Mesendoderm (in vitro differentiated cells): ENCODE data around the gene NKD1.

ENCODE experiments used
- DNase-seq: peaks from one replicate; pipeline ENCODE4 v3.0.0; 2013
- H2AK5ac ChIP-seq: 2 replicates; pipeline ENCODE4 v1.6.1; 2013; ENCODE audit warnings: low read length, inconsistent platforms
- H2BK120ac ChIP-seq: 2 replicates; pipeline ENCODE4 v1.6.1; 2013; ENCODE audit warnings: low read depth, mild to moderate bottlenecking, low read length, moderate library complexity, mixed read lengths
- H2BK15ac ChIP-seq: replicated peaks from 2 replicates; pipeline ENCODE4 v1.6.1; 2013; ENCODE audit warnings: low read depth, mild to moderate bottlenecking, moderate library complexity
- H2BK5ac ChIP-seq: 2 replicates; pipeline ENCODE4 v1.6.1; 2013; ENCODE audit warnings: low read length, inconsistent platforms
- H3K18ac ChIP-seq: 2 replicates; pipeline ENCODE4 v1.6.1; 2013; ENCODE audit warnings: mild to moderate bottlenecking, low read length, mixed read lengths
- H3K23ac ChIP-seq: one replicate; pipeline ENCODE4 v1.6.1; 2013; ENCODE audit warnings: low read length
- H3K27ac ChIP-seq: 2 replicates; pipeline ENCODE4 v1.5.1; 2013; ENCODE audit warnings: low read depth, mild to moderate bottlenecking, inconsistent platforms, low read length, moderate library complexity
- H3K27me3 ChIP-seq: 2 replicates; pipeline ENCODE4 v1.6.1; 2013; ENCODE audit warnings: low read length, control low read depth, mild to moderate bottlenecking, inconsistent platforms; ENCODE audit not compliant: insufficient read depth, poor library complexity
- H3K36me3 ChIP-seq: 2 replicates; pipeline ENCODE4 v1.6.1; 2013; ENCODE audit warnings: low read length, inconsistent platforms; ENCODE audit not compliant: control insufficient read depth, insufficient read depth
- H3K4ac ChIP-seq: one replicate; pipeline ENCODE4 v1.6.1; 2013; ENCODE audit warnings: low read depth, mild to moderate bottlenecking, low read length, moderate library complexity
- H3K4me1 ChIP-seq: 2 replicates; pipeline ENCODE4 v1.6.1; 2013; ENCODE audit warnings: low read depth, low read length, inconsistent platforms; ENCODE audit not compliant: control insufficient read depth
- H3K4me2 ChIP-seq: 2 replicates; pipeline ENCODE4 v1.6.1; 2013; ENCODE audit warnings: low read length
- H3K4me3 ChIP-seq: 2 replicates; pipeline ENCODE4 v1.5.1; 2013; ENCODE audit warnings: mild to moderate bottlenecking, low read length
- H3K56ac ChIP-seq: one replicate; pipeline ENCODE4 v1.6.1; 2013; ENCODE audit warnings: low read length
- H3K79me1 ChIP-seq: 2 replicates; pipeline ENCODE4 v1.6.1; 2013; ENCODE audit warnings: low read length, inconsistent platforms
- H3K79me2 ChIP-seq: 2 replicates; pipeline ENCODE4 v1.6.1; 2013; ENCODE audit warnings: mild to moderate bottlenecking, low read length; ENCODE audit not compliant: control insufficient read depth, insufficient read depth
- H3K9ac ChIP-seq: 2 replicates; pipeline ENCODE4 v1.6.1; 2013; ENCODE audit warnings: low read length, inconsistent platforms
- H4K5ac ChIP-seq: one replicate; pipeline ENCODE4 v1.6.1; 2013; ENCODE audit warnings: low read length
- H4K8ac ChIP-seq: one replicate; pipeline ENCODE4 v1.6.1; 2013; ENCODE audit warnings: low read depth, mild to moderate bottlenecking, control low read depth, low read length, moderate library complexity
- WGBS: extraction: QIAGEN DNeasy Blood & Tissue Kit; methylation state at CpG from one replicate; pipeline ENCODE4 v1.1.7; 2013; ENCODE audit warnings: low lambda C conversion rate, missing lambda C conversion rate; ENCODE audit not compliant: insufficient coverage; ENCODE audit errors: extremely low coverage; 5-methylcytosine and 5-hydroxymethylcytosine counted together

The NKD1 gene

DNA sequence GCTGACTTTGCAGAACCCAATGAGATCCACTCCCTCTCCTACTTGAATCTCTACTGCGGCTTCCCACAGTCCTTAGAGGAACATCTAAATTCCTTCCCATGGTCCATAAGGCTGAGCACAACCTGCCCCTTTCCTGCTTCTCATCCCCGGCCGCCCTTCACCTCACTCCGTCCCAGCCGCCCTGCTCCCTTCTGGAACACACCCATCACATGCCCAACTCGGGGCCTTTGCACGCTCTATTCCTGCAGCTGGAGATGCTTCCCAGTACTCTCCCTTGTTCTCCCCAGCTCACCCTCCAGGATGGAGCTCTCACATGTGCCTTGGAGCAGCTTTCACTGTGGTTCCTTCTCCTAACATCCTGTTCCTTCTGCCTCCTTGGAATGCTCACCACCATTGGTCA, 23.6 kb downstream of the NKD1 start:
- Histone ChIP-seq H2BK5ac (no peak overlapping the region), H3K9ac (no peak overlapping the region), H3K56ac (no peak overlapping the region), H2BK15ac (no peak overlapping the region), H3K4me3 (no peak overlapping the region), H2AK5ac (no peak overlapping the region), H4K5ac (no peak overlapping the region), H3K4ac (no peak overlapping the region), H3K27me3 (no peaks in the 10 kb centered on the region), H3K36me3 (no peaks in the 10 kb centered on the region), H3K27ac (no peak overlapping the region), H3K18ac (no peak overlapping the region), H3K79me2 (peaks cover 3% of the 10 kb centered on the region), H2BK120ac (no peak overlapping the region), H4K8ac (no peak overlapping the region), H3K4me1 (peaks cover 3% of the 10 kb centered on the region), H3K4me2 (no peak overlapping the region), H3K23ac (no peak overlapping the region), H3K79me1 (peaks cover 12% of the 10 kb centered on the region)
- WGBS: no CpG with 5 or more reads among the region's 7 CpGs
- no peak for DNase-seq

DNA sequence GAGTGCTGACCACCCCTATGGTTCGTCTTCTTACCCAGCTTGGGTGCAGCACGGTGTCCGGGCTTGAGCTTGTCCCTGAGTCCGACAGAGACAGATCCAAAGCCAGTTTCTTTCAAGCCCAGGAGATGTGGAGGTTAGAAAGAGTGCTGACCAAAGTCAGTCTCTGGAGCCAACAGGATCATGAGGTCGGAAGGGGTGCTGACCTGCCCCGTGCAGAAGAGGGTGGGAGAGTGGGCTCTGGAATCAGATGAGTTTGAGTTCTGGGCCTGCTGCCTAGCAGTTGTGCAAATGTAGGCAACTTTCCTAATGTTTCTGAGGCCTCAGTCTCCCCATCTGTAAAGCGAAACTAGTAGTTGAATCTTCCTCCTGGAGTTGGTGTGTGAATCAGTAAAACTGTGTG, 24.5 kb downstream of the NKD1 start:
- Histone ChIP-seq H3K27ac (no peak overlapping the region), H2AK5ac (no peak overlapping the region), H3K4me3 (no peak overlapping the region), H3K18ac (no peak overlapping the region), H3K56ac (no peak overlapping the region), H3K27me3 (no peaks in the 10 kb centered on the region), H3K4ac (no peak overlapping the region), H4K5ac (no peak overlapping the region), H3K4me1 (peaks cover 3% of the 10 kb centered on the region), H2BK15ac (no peak overlapping the region), H4K8ac (no peak overlapping the region), H3K9ac (no peak overlapping the region), H3K23ac (no peak overlapping the region), H3K79me2 (peaks cover 3% of the 10 kb centered on the region), H3K4me2 (no peak overlapping the region), H3K79me1 (peaks cover 14% of the 10 kb centered on the region), H2BK120ac (no peak overlapping the region), H2BK5ac (no peak overlapping the region), H3K36me3 (no peaks in the 10 kb centered on the region)
- no peak for DNase-seq
- no CpG with 5 or more reads among the region's 7 CpGs for WGBS

DNA sequence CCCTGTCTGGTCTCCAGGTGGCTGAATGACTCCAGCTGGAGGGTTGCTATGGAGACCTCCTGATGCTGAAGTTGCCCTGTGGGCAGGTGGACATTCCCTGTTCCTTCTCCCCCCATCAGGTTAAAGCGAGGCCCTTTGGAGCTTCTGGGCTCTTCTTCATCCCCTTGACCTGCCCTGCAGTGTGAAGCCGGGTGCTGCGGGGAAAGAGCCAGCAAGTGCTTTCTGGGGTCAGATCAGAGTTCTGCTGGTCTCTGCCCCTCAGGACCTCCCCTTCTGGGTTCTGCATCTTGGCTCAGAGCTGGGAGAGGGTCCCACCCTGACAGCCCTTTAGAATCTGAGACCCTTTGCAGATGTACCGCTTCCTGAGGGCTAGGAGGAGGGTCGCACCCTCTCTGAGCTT, 25.1 kb downstream of the NKD1 start:
- Histone ChIP-seq H2BK120ac (no peak overlapping the region), H3K4ac (no peak overlapping the region)

DNA sequence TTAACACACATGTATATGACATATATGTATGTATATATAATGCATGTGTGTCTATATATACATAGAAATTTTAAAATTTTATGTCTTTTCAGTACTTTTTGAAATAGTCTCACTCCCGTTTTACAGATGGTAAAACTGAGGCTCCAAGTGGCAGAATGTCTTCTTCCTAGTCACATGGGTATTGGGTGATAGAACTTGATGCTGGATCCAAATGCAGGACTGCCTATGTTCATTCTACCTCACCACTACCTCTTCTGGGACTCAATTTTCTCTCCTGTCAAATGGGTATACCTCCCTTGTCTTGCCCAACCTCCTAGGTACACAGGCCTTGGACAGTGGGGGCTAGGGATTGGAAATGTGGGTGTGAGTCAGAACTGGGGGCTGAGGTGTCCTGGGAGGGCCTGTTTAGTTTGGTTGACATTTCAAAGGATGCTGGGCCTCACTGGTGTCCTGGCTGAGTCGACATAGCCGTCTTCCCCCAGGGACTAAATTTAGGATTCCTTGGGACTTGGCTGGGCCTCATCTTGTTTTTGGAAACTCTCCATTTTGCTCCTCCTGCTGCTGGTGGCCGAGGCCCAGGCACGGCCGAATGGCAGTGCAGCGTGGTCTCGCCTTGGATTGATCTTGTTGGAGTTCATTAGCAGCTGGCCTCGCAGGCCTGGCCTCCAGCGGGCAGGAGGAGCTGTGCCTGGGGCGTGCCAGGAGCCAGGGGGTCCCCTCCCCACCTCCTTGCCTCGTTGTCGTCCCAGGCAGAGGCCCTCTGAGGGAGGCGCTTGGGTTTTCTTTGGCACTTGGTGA, 25.9 kb downstream of the NKD1 start:
- no peak overlapping the region for H3K27ac ChIP-seq
- H2AK5ac ChIP-seq: no peak overlapping the region
- H3K4me3 ChIP-seq: no peak overlapping the region
- H4K8ac ChIP-seq: no peak overlapping the region
- no peak overlapping the region for H2BK15ac ChIP-seq
- peaks cover 3% of the 10 kb centered on the region for H3K79me2 ChIP-seq
- H3K9ac ChIP-seq: peak overlapping the region; percentile 9
- no peak overlapping the region for H3K23ac ChIP-seq
- H4K5ac ChIP-seq: no peak overlapping the region
- H3K4me2 ChIP-seq: no peak overlapping the region
- no peak overlapping the region for H2BK120ac ChIP-seq
- no peak overlapping the region for H3K18ac ChIP-seq
- no peaks in the 10 kb centered on the region for H3K36me3 ChIP-seq
- no peak for DNase-seq
- H3K56ac ChIP-seq: peak overlapping the region; percentile 54
- no peaks in the 10 kb centered on the region for H3K27me3 ChIP-seq
- no CpG with 5 or more reads among the region's 14 CpGs for WGBS
- H3K4ac ChIP-seq: no peak overlapping the region
- H2BK5ac ChIP-seq: no peak overlapping the region
- peaks cover 3% of the 10 kb centered on the region for H3K4me1 ChIP-seq
- H3K79me1 ChIP-seq: peaks cover 13% of the 10 kb centered on the region

More for the DNA sequence above, 25.1 kb downstream of the NKD1 start:
- no peak for DNase-seq
- H2BK5ac ChIP-seq: no peak overlapping the region
- H2AK5ac ChIP-seq: no peak overlapping the region
- H3K56ac ChIP-seq: no peak overlapping the region
- no peak overlapping the region for H2BK15ac ChIP-seq
- no peak overlapping the region for H3K9ac ChIP-seq
- peaks cover 3% of the 10 kb centered on the region for H3K79me2 ChIP-seq
- no peak overlapping the region for H3K23ac ChIP-seq
- no CpG with 5 or more reads among the region's 5 CpGs for WGBS
- no peak overlapping the region for H4K5ac ChIP-seq
- H3K36me3 ChIP-seq: no peaks in the 10 kb centered on the region
- no peak overlapping the region for H3K27ac ChIP-seq
- H3K4me2 ChIP-seq: no peak overlapping the region
- H3K79me1 ChIP-seq: peaks cover 14% of the 10 kb centered on the region
- no peak overlapping the region for H4K8ac ChIP-seq
- H3K4me3 ChIP-seq: no peak overlapping the region
- H3K27me3 ChIP-seq: no peaks in the 10 kb centered on the region
- no peak overlapping the region for H3K18ac ChIP-seq
- peaks cover 3% of the 10 kb centered on the region for H3K4me1 ChIP-seq

DNA sequence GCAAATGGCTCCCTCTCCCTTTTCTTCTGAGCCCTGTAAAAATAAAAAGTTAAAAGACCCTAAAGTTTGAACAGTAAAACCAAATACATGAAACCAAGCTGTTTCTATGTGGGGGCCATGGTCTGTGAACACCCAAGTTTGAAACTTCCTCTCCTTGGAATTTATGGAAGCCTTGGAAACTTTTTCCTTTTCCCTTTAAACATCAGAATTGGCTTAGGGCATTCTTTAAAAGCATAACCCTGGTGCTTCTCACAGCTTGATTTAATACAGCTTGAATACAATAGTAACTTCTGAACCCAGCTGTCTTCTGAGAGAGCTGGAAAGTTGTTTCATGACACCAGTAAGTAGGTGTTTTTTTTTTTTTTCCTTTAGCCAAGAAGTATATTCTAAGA, 26.5 kb downstream of the NKD1 start:
- Histone ChIP-seq H3K36me3 (no peaks in the 10 kb centered on the region), H3K4me1 (peaks cover 3% of the 10 kb centered on the region), H3K27me3 (no peaks in the 10 kb centered on the region), H2AK5ac (no peak overlapping the region), H2BK120ac (no peak overlapping the region), H4K5ac (no peak overlapping the region), H3K79me2 (peaks cover 3% of the 10 kb centered on the region), H2BK15ac (no peak overlapping the region), H3K79me1 (peaks cover 11% of the 10 kb centered on the region), H3K9ac (no peak overlapping the region), H3K4me2 (no peak overlapping the region), H3K4me3 (no peak overlapping the region), H3K23ac (no peak overlapping the region), H3K27ac (no peak overlapping the region), H3K56ac (no peak overlapping the region), H3K18ac (no peak overlapping the region), H2BK5ac (no peak overlapping the region), H3K4ac (no peak overlapping the region), H4K8ac (no peak overlapping the region)
- no peak for DNase-seq

DNA sequence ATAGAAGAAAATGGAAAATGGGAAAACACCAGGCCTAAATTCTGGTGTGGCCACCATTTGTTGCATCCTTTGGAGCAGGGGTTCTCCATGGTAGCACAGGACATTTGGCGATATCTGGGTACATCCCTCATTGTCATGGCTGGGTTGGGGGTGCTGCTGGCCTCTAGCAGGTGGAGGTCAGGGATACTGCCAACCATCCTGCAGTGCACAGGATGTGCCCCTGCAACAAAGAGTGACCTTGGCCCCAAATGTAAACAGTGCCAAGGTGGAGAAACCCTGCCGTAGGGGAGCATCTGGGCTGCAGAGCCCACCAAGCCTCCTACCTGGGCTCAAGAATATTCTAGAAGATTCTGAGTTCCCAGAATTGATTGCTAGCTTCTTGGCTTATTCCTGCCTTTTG, 27.5 kb downstream of the NKD1 start:
- Histone ChIP-seq H4K5ac (no peak overlapping the region), H3K27me3 (no peaks in the 10 kb centered on the region), H3K23ac (no peak overlapping the region), H3K9ac (no peak overlapping the region), H3K18ac (no peak overlapping the region), H3K4me3 (no peak overlapping the region), H2BK5ac (no peak overlapping the region), H3K36me3 (no peaks in the 10 kb centered on the region), H3K4me2 (no peak overlapping the region), H3K56ac (no peak overlapping the region), H3K27ac (no peak overlapping the region), H2AK5ac (no peak overlapping the region), H2BK15ac (no peak overlapping the region), H3K4ac (no peak overlapping the region), H2BK120ac (no peak overlapping the region), H4K8ac (no peak overlapping the region), H3K79me2 (no peaks in the 10 kb centered on the region), H3K4me1 (peaks cover 3% of the 10 kb centered on the region), H3K79me1 (peaks cover 9% of the 10 kb centered on the region)
- no CpG with 5 or more reads among the region's 2 CpGs for WGBS
- DNase-seq: no peak
